ENCODE results near the gene DNAJB6.

Gene DNAJB6

DNA sequence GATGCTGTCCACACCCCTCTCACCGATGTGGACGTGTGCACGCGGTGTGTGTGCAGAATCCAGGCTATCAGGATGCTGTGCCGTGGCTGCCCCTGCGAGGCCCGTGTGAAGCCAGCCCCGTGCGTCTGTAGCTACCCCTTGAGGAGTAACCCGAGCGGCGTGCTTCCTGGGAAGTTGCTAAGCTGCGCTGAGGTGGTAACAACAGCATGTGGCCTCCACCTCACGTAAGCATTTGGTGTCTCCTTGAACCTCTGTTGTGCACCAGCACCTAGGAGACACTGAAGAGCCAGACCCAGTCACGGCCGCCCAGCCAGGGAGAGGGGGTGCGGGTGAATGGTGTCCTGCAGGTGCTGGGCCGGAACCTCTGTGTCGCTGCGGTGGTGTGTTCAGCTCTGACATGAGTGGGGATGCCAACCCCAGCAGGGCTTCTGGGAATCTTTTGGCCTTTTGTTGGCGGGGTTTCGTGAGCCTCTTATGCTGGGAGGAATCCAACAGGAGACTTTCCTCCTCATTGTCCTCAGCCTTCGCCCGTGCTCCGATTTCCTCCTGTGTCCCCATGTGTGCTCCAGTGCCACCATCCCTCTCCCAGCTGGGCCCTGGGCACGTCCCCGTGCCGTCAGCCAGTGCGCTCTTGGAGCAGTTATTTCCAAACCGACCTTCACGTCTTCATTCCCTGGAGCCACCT, 60.4 kb downstream of the DNAJB6 start:
- DNase-seq, result no peak

DNA sequence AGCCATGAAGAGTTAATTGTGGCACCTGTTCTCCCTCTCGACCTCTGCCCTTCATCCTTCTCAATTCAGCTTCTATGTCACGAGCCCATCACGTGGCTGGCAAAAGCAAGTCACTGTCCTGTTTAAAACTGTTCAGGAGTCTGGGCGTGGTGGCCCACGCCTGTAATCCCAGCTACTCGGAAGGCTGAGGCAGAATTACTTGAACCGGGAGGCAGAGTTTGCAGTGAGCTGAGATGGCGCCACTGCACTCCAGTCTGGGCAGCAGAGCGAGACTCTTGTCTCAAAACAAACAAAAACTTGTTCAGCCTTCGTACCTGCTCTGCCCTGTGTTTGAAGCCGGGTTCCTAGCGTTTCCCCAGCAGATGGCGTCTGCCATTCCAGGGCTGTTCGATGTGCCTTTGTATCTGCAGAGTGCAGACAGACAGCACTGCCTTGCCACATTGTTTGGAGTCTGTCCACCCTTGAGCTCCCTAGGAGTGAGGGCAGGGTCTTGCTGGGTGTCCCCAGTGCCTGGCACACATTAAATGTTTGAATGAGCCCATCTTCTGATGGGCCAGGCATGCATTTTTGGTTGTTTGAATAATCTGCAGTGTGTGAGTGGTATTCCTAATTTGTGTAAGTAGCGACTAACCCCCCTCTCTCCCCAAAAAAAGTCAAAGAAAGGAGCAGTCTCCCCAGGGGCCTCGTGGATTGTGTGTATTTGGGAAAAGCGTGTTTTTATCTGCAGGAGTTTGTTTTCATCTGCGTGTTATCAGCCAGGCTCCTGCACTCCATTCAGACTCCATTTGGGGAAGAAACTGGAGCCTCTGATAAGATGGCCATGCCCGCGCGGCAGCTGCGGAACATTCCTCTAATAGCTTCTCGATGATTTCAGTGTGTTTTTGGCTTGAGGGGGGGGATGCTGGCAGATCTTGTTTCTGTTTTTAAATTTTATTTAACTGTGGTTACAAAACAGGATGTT, 61.2 kb downstream of the DNAJB6 start:
- no peak for DNase-seq

DNA sequence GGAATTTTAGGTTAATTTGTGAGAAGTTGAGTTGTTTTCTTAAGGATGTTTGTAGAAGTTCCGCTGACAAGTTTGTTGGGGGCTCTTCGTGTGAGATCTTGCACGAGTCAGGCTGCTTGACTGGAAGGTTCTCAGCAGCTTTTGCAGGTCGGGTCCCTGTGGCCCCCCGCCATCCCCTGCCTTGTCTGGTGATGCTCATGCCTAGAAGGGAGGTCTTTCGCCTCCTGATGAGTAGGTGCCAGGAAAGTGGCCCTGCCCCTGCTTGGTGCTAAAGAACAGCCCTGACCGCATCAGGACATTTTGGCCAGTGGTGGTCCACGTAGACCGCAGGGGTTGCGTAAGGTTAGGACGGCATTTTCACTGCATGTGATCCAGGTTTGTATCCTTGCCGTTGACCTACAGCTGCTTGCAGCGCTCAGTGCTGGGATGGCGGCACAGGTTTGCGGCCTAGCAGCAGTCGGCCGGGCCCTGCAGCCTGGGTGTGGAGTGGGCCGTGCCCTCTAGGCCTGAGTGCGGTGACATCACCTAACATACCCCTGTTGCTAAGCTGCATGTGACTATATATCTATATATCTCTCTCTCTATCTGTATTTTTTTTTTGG, 62.4 kb downstream of the DNAJB6 start:
- DNase-seq, result no peak

DNA sequence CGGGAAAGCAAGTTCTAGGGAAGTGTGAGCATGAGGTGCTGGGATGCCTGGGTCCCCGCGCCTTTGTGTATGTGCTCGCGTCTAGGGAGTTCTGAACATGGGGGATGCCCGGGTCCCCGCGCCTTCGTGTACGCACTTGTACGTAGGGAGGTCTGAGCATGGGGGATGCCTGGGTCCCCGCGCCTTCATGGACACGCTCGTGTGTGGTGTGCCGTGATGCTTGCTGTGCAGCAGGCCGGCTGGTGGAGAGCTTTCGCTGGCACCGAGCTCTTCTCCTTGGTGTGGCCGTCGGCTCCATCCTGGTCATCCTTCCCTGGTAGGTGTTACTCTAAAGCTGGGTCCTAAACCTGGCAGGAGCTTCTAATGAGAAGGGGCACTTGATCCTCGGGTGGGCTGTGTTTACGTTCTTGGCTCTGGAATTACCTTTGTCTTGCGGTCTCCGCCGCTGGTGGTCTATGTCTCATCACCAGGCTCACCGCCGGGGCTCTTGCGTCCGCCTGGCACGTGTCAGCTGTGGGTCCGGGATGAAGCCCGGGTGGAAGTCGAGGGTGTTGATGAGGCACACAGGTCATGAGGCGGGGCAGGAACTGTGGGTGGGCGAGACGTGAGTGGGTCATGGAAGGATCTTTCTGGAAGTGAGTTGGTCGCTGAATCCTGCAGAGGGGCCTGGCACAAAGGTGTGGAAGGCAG, 63.5 kb downstream of the DNAJB6 start:
- DNase-seq, result no peak

DNA sequence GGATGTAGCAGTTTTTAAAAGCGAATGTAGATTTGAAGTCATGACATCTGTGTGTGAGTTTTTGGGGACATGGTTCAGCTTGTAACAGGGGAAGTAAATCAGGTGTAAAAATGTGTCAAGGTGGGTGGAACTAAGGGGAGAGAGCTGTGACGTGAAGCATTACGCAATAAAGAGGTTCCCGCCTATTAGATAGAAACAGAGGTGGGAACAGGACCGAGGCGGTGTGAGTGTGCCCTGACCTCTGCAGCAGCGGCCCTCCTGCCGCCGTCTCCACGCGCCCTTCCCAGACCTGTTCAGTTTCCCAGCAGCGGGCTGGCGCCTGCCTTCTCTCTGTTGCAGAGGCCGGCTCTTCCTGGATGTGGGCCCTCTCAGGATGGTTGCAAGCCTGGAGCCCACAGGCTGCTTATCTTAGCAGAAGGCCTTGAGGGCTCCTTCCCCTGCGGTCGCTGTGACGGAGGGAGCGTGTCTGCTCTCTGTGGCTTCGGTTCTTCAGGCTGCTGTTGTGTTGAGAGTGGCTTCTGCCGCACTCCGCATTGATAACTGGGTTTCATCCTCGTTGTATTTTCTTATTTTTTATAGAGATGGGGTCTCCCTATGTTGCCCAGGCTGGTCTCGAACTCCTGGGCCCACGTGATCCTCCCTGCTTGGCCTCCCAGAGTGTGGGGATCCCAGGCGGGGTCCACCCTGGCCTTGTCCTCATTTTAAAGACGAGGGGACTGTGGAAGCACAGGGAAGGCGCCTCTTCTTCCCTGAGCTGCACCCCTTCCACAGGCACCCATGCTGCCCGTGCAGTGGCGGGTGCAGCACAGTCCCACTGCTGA, 65.0 kb downstream of the DNAJB6 start:
- DNase-seq, result no peak

DNA sequence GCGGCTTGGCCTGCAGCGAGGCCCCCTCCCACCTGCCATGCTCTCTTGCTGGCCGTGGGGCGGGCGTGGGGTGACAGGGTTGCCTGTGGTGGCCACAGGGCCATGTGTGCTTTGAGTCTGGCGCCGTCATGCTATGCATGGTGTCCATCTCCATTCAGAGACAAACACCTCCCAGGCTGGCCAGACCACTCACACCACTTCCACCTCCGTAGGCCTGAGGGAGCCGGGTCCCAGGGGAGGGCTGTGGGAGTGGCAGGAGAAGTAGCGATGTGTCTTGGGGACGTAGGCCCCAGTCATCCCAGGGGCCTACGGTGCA, 65.5 kb downstream of the DNAJB6 start:
- DNase-seq, result no peak

DNA sequence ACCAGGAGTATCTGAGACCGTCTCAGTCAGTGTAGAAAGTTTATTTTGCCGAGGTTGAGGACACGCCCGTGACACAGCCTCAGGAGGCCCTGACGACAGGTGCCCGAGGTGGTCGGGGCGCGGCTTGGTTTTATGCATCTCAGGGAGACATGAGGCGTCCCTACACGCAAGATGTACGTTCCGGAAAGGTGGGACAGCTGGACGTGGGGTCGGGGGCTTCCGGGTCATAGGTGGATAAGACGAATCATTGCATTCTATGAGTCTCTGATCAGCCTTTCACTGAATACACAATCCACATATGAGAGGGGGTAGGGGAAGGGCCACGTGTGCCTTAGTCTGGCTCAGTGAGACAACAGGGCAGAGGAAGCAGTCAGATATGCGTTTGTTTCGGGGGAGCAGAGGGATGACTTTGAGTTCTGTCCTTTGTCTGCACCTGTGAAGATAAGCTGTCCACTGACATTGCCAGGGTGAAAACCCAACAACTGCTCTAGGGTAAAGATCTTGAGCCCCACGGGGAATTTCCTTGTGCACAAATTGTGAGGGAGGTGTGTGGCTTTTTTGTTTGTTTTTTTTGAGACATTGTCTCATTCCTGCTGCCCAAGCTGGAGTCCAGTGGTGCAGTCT, 66.2 kb downstream of the DNAJB6 start:
- no peak for DNase-seq

DNA sequence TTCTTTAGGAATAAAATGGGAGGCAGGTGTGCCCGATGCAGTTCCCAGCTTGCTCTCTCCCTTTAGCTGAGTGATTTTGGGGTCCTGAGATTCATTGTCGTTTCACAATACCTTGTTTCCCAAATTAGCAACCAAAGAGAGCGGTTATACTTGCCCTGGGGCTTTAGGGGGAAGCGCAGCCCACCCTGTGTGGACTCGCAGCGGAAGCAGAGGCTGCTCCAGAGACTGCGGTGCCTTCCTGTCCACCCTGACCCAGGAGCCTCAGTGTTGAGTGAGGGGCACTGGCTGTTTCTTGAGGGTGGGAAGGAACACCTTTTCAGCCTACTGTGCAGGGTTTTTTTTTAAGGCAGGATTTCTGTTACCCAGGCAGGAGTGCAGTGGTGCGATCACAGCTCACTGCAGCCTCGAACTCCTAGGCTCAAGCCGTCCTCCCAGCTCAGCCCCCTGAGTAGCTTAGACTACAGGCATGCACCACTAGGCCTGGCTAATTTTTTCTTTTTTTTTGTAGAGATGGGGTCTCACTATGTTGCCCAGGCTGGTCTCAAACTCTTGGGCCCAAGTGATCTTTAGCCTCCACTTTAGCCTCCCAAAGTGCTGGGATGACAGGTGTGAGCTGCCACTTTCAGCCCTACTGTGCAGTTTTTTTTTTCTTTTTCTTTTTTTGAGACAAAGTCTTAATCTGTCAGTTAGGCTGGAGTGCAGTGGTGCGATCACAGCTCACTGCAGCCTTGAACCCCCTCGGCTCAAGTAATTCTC, 67.0 kb downstream of the DNAJB6 start:
- no peak for DNase-seq

DNA sequence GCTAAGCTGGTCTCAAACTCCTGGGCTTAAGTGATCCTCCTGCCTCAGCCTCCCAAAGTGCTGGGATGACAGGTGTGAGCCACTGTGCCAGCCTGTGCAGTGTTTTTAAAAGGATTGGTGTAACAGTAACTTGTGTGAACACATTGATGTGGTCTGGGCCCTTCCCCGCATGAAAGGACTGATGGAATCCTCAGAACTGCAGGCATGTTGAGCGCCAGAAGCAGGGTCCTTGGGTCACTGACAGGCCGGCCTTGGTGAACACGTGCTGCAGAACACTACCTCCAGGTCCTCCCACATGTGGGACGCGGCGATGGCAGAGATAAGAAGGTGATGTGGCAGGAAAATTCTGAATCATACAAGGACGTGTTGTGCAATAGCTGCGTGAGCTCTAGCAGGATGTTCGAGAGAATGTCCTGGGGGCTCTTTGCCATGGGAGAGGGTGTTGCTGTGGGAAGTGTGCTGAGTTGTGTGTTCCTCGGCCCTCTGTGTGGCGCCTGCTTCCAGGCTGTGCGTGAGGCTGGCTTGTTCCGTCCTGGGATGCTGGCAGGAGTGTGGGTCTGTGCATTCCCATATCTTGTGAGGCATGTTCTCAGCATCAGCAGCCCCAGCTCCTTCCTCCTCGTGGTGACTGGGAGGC, 68.2 kb downstream of the DNAJB6 start:
- no peak for DNase-seq

DNA sequence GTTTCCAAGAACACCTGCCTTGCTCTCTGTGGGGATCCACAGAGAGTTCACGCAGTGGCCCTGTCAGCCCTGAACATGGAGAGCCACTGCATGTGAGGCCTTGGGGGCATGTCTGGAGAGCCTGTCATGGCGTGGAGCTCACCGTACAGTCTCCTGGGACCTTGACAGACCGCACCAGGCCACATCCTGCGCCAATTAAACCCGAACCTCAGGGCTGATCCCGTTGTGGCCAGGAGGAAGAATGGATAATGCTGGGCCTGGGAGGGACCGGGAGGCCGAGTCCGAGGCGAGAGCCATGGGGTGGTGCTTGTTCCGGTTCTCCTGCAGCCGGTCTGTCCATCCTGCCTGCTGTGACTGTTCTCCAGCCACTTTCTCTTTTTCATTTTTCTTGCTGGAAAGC, 68.7 kb downstream of the DNAJB6 start:
- DNase-seq, result no peak

DNA sequence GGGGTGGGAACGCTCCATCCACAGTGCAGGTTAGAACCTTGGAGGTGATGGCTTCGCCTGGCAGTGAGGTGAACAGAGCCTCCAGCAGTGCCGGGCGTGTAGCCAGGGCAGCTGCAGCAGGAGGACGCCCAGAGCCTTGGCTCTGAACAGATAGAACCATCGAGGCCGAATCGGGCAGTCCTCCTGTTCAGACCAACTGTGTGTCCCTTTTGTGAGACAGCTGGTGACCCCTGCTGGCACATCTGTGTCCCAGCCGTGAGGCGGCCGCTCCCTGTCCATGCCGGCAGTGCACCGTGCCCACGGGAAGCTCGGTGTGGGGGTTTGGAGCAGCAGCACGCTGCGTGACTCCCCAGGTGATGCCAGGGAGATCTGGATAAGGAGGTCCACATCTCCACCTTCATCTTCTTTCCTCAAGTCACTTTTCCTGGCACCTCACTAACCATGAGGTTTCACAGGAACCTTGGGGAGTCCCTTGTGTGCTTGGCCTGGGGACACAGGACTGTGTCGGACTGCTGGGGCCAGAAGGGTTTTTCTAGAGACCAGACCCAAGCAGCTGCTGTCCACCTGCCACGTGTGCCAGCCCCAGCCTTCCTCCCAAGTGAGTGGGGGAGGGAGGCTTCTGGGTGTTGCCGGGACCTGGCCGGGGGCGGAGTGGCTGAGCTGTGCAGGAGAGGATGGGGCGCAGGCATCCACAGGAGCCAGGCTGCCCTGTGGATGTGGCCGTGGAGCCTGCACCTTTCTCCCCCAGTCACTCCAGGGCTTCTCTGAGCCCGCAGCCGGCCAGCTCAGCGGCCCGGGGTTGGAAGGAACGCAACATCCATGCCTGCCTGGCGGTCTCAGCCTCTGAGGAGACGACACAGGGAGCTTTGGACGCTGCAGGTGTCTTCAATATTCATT, 69.4 kb downstream of the DNAJB6 start:
- DNase-seq, result no peak

DNA sequence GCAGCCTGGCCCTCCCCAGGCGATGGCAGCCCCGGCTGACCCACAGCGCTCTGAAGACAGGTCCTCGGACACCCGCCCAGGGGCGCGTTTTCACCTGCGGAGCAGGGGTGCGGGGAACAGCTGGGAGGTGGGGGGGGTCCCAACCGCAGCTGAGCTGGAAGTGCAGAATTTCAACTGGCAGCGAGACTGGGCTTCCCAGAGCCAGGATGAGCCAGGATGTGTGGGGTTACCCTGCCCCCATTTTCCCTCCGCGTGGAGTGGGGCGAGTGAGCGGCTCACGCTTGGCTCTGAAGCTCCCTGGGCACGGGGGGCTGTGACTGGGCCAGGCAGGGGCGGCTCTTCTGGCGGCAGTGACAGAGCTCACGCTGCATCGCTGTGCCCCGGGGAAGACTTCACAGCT, 70.2 kb downstream of the DNAJB6 start:
- no peak for DNase-seq

DNA sequence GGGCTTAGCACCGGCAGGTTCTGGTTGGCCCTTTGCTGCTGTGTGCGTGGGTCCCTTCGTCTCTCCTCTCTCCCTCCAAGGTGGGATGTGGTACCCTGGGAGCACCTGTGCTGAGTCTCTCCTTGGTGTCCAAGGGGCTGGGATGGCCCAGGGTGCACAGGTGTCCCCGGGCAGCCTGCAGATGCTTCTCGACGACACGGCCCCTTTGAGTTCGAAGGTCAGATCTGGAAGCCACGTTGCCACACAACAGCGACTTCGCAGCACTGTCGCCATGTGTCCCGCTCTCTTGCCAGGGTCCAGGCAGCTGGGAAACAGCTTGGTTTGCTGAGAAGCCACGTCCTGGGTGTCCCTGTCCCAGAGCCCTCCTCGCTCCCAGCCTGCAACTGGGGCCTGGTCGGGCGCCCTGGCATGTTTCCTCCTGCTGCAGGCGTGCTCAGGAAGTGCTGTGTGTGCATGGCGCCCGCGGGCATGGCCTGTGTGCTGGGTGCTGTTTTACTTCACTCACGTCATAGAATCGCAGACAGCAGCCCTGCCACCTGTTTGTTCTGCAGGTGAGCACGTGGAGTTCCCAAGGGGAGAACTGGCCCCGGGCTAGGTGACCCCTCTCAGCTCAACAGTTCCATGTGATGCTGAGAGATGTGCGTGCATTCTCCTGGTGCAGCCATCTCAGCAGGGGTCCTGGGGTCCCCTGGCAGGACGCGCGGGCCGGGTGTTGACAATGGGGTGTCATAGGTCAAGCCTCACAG, 70.9 kb downstream of the DNAJB6 start:
- no peak for DNase-seq

DNA sequence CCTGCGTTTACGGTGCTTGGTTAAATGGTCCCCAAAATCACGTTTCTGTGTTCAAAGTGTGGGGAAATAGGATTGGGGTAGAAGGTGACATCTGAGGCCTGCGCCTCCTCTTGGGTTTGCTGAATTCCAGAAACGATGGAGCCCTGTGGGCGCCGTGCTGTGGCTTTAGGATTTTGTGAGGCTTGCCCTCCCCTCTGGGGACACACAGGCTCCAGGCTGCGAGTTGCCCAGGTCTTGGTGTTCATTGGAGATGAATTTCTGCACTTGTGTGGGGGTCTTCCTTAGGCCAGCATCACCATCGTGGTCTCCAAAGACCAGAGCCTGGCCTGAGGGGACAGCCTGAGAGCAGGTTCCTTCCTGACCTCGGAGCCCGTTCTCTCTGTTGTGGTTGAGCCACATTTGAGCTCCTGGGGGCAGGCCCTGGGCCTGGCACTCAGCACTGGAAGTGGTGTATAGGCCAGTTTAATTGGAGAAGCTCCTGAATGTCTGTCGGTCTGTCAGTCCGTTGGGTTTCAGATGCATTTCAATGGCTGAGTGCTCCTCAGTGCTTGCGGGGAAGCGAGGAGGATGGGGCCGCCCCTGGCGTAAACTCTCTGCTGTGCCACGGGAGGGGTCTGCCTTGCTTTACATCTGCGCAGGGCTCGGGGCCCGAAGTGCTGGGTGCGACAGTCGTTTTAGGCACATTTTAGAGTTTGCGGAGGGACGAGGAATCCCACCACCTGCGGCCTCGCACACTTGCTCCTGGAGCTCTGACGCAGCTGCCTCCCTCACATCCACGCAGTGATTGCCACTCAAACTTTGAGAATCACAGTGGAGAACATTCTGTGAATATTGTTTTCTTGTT, 71.7 kb downstream of the DNAJB6 start:
- no peak for DNase-seq

DNA sequence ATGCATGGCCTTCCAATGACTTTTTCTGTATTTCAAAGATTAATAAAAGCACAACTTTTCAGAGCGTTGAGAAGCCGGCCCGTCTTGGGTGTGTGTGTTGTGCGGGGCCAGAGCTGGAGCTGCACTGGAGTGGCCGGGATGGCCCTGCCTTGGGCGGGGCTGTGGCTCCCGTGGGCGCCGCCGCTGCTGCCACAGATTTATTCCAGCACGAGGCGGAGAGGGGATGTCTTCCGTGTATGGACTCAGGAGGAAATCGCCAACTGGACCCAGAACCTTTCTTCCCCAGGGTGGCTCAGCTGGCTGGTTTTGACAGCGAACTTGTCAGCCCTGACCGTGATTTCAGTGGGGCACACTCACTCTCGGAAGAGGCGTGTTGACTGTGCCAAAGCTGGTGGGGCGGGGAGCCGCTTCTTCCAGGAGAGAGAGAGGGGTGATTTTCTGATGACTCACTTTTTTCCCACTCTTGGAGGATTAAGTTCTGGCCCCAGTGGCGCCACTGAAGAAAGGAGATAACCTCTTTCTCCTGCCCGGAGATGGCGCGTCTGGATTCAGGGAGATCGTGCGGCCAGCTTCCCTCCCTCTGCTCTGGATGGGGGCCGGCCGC, 72.4 kb downstream of the DNAJB6 start:
- DNase-seq, result no peak

DNA sequence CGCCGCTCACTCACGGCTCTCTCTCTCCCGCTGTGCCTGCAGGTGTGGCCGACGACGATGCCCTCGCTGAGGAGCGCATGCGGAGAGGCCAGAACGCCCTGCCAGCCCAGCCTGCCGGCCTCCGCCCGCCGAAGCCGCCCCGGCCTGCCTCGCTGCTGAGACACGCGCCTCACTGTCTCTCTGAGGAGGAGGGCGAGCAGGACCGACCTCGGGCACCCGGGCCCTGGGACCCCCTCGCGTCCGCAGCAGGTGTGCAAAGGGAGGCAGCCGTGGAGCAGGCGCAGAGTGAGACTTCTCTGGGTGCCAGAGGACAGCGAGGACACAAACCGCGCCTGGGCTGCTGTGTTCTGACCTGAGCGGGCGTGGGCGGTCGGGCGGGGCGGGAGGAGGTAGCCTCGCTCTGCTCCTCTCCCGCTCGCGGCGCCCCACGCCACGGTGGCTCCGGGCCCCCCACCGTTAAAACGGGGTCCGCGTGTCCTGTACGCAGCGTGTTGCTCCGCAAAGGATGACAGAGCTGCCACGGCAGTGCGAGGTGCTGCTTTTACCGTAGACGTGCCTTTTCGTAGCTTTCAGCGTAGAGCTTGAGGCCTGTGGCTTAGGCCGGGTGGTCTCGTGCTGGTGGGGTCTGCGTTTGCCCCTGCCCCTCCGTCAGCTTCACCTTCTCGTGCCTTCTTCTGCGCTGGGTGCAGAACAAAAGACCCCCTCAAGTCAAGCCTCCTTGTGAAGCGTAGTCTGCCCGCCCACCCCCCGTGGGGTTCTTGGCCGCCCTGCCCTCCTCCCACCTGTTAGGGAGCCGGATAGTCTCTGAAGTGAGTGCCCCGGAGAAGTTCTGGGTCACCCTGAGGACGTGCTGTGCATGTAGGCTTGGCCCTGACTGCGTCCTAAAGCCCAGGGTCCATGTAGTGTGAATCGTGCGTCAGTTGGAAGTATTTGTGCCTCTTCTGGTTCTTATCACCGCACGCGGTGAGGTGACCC, 73.2 kb downstream of the DNAJB6 start:
- DNase-seq, result no peak
